Uterus (tissue), 4 donors: Measurements from ENCODE around the gene FBXL5. TPM values are rescaled to one million over a fixed set of nuclear protein-coding genes. Genes with fewer than 3 reads are reported as not detected.

Experiments used
- DNase-seq, 2 donors: peaks; one replicate each; pipeline ENCODE4 v3.0.0-alpha.2; 2019 to 2020
- H3K27ac ChIP-seq, 2 donors: fragments of 200-600 bp; sonication (generic); 1 replicate in 1 of 2; 2 replicates in 1 of 2; pipeline ENCODE4 v1.5.1; 2016 to 2018
- H3K27me3 ChIP-seq, 2 donors: fragments of 200-600 bp; sonication (generic); one replicate each; pipeline ENCODE4 v1.5.1; 2018 to 2019; ENCODE audit warnings: control low read depth in 1 of 2
- H3K36me3 ChIP-seq, 2 donors: fragments of 200-600 bp; sonication (generic); one replicate each; pipeline ENCODE4 v1.5.1; 2019; ENCODE audit warnings: control low read depth in 1 of 2
- H3K4me1 ChIP-seq, 2 donors: fragments of 200-600 bp; sonication (generic); one replicate each; pipeline ENCODE4 v1.5.1; 2018 to 2019; ENCODE audit warnings: control low read depth in 1 of 2
- H3K4me3 ChIP-seq, 2 donors: fragments of 200-600 bp; sonication (generic); 1 replicate in 1 of 2; 2 replicates in 1 of 2; pipeline ENCODE4 v1.5.1; 2018 to 2019; ENCODE audit warnings: mild to moderate bottlenecking in 1 of 2
- H3K9me3 ChIP-seq, 2 donors: fragments of 200-600 bp; sonication (generic); one replicate each; pipeline ENCODE4 v1.5.1; 2019; ENCODE audit warnings: control low read depth in 1 of 2
- POLR2A ChIP-seq, 2 donors: fragments of 450-650 bp; IDR thresholded peaks; one replicate each; pipeline ENCODE4 v1.6.1; 2016; ENCODE audit warnings: antibody characterized with exemption in 2 of 2, mild to moderate bottlenecking in 1 of 2, moderate library complexity in 1 of 2
- intact Hi-C: fragments of 100-400 bp; cut with DNase I; formaldehyde crosslinking; loops from one replicate; pipeline ENCODE4 v1.15.1; 2023; ENCODE audit warnings: low total_unique reads
- total RNA-seq, 4 donors: library from RNA; depleted of rRNA in 3 of 4; stranded (reverse); fragments of >200 nt in 3 of 4; gene quantifications; one replicate each; pipeline versions ENCODE4 v1.1.0 to v1.2.4, GENCODE V29; 2014 to 2023
- TF ChIP-seq, protein P1 (sequence below), 4 experiments: fragments of 200-600 bp in 2 of 4; fragments of 450-650 bp in 2 of 4; sonication (generic) in 2 of 4; IDR thresholded peaks; one replicate each; pipeline ENCODE4 v1.5.1; 2016 to 2019; ENCODE audit warnings: antibody characterized with exemption in 4 of 4, mild to moderate bottlenecking in 2 of 4, moderate library complexity in 1 of 4
- donor health status: DM: yes; HTN: yes; CAD: no.

The FBXL5 gene
- total RNA-seq, 4 donors from 2014 or later: 69.7 to 261 (median 136) TPM

DNA sequence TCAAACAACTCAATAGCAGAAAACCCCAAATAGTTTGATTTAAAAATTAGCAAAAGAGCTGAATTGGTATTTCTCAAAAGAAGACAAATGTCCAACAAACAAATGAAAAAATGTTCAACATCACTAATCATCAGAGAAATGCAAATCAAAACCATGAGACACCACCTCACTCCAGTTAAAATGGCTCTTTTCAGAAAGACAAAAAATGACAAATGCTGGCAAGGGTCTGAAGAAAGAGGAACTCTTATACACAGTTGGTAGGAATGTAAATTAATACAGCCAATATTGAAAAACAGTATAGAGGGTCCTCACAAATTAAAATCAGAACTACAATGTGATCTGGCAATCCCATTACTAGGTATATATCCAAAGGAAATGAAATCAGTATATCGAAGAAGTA is 70.4 kb downstream of the FBXL5 start:
- Histone ChIP-seq H3K4me3 (no peak overlapping the region), H3K9me3 (no peaks in the 10 kb centered on the region), H3K27me3 (no peaks in the 10 kb centered on the region), H3K4me1 (no peaks in the 10 kb centered on the region), H3K36me3 (no peaks in the 10 kb centered on the region), H3K27ac (no peak overlapping the region)
- no peak for DNase-seq
- no peak for TF ChIP-seq POLR2A (IDR thresholded peaks at IDR 0.05)
- TF ChIP-seq, protein P1, sequence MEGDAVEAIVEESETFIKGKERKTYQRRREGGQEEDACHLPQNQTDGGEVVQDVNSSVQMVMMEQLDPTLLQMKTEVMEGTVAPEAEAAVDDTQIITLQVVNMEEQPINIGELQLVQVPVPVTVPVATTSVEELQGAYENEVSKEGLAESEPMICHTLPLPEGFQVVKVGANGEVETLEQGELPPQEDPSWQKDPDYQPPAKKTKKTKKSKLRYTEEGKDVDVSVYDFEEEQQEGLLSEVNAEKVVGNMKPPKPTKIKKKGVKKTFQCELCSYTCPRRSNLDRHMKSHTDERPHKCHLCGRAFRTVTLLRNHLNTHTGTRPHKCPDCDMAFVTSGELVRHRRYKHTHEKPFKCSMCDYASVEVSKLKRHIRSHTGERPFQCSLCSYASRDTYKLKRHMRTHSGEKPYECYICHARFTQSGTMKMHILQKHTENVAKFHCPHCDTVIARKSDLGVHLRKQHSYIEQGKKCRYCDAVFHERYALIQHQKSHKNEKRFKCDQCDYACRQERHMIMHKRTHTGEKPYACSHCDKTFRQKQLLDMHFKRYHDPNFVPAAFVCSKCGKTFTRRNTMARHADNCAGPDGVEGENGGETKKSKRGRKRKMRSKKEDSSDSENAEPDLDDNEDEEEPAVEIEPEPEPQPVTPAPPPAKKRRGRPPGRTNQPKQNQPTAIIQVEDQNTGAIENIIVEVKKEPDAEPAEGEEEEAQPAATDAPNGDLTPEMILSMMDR (IDR thresholded peaks at IDR 0.05): no peak
- intact Hi-C loops: no loop called here

DNA sequence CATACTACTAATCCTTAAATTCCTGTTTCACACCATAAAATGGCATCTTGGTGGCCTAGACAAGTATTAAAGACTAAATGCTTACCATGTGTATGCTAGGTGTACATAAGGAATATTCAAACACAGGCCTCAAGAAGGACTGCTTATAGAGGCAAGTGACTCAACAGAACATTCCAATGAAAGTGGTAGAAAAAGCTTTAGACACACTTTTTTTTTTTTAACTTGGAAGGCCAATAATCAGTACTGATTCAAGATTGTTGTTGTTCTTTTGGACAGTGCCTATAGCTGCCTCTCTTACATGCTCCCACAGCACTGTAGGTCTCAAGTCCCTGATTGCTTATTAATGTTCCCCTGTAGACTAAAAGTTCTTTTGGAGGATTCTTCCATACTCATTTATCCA is 77.6 kb downstream of the FBXL5 start:
- Histone ChIP-seq H3K27me3 (no peaks in the 10 kb centered on the region), H3K4me1 (no peaks in the 10 kb centered on the region), H3K4me3 (no peak overlapping the region), H3K9me3 (no peaks in the 10 kb centered on the region), H3K27ac (no peak overlapping the region), H3K36me3 (no peaks in the 10 kb centered on the region)
- TF ChIP-seq, protein P1 (IDR thresholded peaks at IDR 0.05): no peak
- TF ChIP-seq POLR2A (IDR thresholded peaks at IDR 0.05): no peak
- no peak for DNase-seq
- intact Hi-C loops: no loop called here

DNA sequence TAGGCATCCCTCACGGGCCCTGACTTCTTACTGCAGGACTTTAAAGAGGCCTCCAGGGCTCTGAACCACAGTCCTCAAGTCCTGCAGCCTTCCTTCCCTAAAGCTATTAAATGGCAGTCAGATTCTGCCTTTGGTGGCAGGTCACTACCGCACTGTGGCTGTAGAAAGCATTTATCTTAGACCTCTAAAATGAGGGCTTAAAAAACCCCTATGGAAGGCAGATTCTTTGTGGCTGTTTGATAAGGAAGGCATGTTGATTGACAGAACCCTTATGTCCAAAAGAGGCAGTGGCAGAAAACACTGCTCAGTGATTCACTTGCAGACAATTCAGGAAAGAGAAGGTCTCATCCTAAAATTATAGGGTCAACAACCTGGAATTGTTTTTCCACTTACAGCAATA is 79.2 kb downstream of the FBXL5 start:
- Histone ChIP-seq H3K4me3 (no peak overlapping the region), H3K27me3 (no peaks in the 10 kb centered on the region), H3K36me3 (no peaks in the 10 kb centered on the region), H3K27ac (no peak overlapping the region), H3K9me3 (no peaks in the 10 kb centered on the region), H3K4me1 (no peaks in the 10 kb centered on the region)
- TF ChIP-seq, protein P1 (IDR thresholded peaks at IDR 0.05): no peak
- no peak for TF ChIP-seq POLR2A (IDR thresholded peaks at IDR 0.05)
- DNase-seq: no peak
- intact Hi-C loops: no loop called here

DNA sequence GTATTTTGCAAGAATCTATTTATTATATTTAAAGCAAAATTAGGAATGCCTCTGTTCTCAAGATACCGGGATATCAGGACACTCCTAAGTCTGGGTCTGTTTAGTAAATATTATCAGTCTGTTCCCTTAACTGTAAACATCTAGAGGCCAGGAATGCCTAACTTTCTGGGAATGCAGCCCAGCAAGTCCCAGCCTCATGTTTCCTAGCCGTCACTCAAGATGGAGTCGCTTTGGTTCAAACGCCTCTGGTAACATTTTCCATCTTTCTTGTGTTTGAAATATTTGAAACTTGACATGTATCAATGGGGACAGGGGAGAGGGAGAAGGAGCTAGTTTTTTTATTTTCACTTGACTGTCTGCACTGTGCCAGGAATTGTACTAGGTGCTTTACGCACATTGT is 85.4 kb downstream of the FBXL5 start:
- H3K36me3 ChIP-seq: no peaks in the 10 kb centered on the region
- no peaks in the 10 kb centered on the region for H3K4me1 ChIP-seq
- no peak overlapping the region for H3K4me3 ChIP-seq
- no peak overlapping the region for H3K27ac ChIP-seq
- no peak for DNase-seq
- intact Hi-C loops: no loop called here
- no peak for TF ChIP-seq POLR2A (IDR thresholded peaks at IDR 0.05)
- TF ChIP-seq, protein P1 (IDR thresholded peaks at IDR 0.05): no peak
- no peaks in the 10 kb centered on the region for H3K27me3 ChIP-seq
- H3K9me3 ChIP-seq: no peaks in the 10 kb centered on the region

DNA sequence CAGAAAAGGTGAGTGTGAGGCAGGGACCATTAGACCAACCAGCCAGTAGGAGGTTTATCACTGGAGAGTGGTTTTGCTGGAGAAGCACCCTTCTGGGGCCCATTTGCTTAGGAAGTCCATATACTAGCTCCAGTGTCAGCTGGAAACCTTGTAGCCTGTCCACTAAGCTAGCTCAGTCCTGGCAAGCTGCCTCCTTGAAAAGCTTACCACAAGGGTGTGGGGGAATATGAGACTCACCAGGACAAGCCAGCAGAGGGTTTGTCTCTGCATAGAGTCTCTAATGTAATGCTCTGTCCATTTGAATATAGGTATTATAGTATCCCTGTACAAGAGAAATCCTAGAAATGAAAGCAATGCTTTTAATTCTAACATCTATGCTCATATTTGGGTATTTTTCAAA is 86.3 kb downstream of the FBXL5 start:
- Histone ChIP-seq H3K27me3 (no peaks in the 10 kb centered on the region), H3K4me3 (no peak overlapping the region), H3K9me3 (no peaks in the 10 kb centered on the region), H3K27ac (no peak overlapping the region), H3K36me3 (no peaks in the 10 kb centered on the region), H3K4me1 (no peaks in the 10 kb centered on the region)
- no peak for DNase-seq
- intact Hi-C loops: no loop called here
- TF ChIP-seq POLR2A (IDR thresholded peaks at IDR 0.05): no peak
- TF ChIP-seq, protein P1 (IDR thresholded peaks at IDR 0.05): no peak
